Measurements from ENCODE around the gene MOB3B.
A peak's percentile ranks its signal among the peaks of the same experiment; 100 is the strongest.

MOB3B gene
- 0 to 0.54 reads per million in 2 donors for total RNA-seq

- DNase-seq, result peak; percentile 55 to 67 (median 59)
Observed at GRCh38 chr9:27529316-27530278, at the start of gene MOB3B. Gene MOB3B (minus strand): TSS chr9:27529814. CDS start chr9:27455550, 74,264 bp downstream.

- DNase-seq, result peak; percentile 70 to 100 (median 95)
Observed at GRCh38 chr9:27573634-27574590, 44.3 kb upstream of the MOB3B start.

- DNase-seq, result peak; percentile 75 to 89 (median 82)
Observed at GRCh38 chr9:27572918-27573633, 43.5 kb upstream of the MOB3B start, which contains the start of gene C9orf72. Gene C9orf72 (minus strand): TSS chr9:27573481. CDS start chr9:27567120, 6,361 bp downstream.

- peak in 2 of 5 experiments; percentile 54 to 91 for DNase-seq
Observed at GRCh38 chr9:27572566-27572917, 42.9 kb upstream of the MOB3B start.

- no peak for DNase-seq
Observed at GRCh38 chr9:27572061-27572460, 42.4 kb upstream of the MOB3B start.

- DNase-seq, result no peak
Observed at GRCh38 chr9:27571011-27571410, 41.4 kb upstream of the MOB3B start.

- DNase-seq, result no peak
Observed at GRCh38 chr9:27569406-27569805, 39.8 kb upstream of the MOB3B start.

GRCh38 chr9:27566118-27566517, 36.5 kb upstream of the MOB3B start:
- no peak for DNase-seq

GRCh38 chr9:27565696-27566095, 36.1 kb upstream of the MOB3B start:
- no peak for DNase-seq

GRCh38 chr9:27564670-27565069, 35.1 kb upstream of the MOB3B start:
- no peak for DNase-seq

GRCh38 chr9:27563738-27564430, 34.3 kb upstream of the MOB3B start:
- no peak for DNase-seq

GRCh38 chr9:27561685-27562084, 32.1 kb upstream of the MOB3B start:
- no peak for DNase-seq

GRCh38 chr9:27560457-27560856, 30.8 kb upstream of the MOB3B start:
- no peak for DNase-seq

- no peak for DNase-seq
Observed at GRCh38 chr9:27558307-27558706, 28.7 kb upstream of the MOB3B start.

GRCh38 chr9:27556470-27556869, 26.9 kb upstream of the MOB3B start:
- DNase-seq, result no peak

GRCh38 chr9:27554712-27555111, 25.1 kb upstream of the MOB3B start:
- no peak for DNase-seq

- no peak for DNase-seq
Observed at GRCh38 chr9:27549196-27549755, 19.7 kb upstream of the MOB3B start.

- DNase-seq, result peak in 1 of 5 experiments; percentile 14
Observed at GRCh38 chr9:27548055-27548741, 18.6 kb upstream of the MOB3B start.

- no peak for DNase-seq
Observed at GRCh38 chr9:27545471-27545870, 15.9 kb upstream of the MOB3B start.

GRCh38 chr9:27542508-27542907, 12.9 kb upstream of the MOB3B start:
- no peak for DNase-seq

- no peak for DNase-seq
Observed at GRCh38 chr9:27541740-27542139, 12.1 kb upstream of the MOB3B start.

Measured in T-helper 2 cell (primary cell).